Stimulated activated effector memory CD8-positive, alpha-beta T cell treated with anti-CD3 and anti-CD28 coated beads, Interleukin-12 subunit alpha, Interleukin-12 subunit beta, amount 100 ng/mL, for 72 hours (primary cell): ENCODE measurements around the gene ROCK2.
"Not testable (repeated sequence)": the region's sequence is repeated elsewhere in the genome, so short reads cannot be mapped to it uniquely, and the experiment has no call there.

ENCODE experiments used
- ATAC-seq: fragments of 150-1000 bp; cut with Tn5 transposase; 2 replicates; pipeline ENCODE4 v1.10.0; 2021
- DNase-seq, 2 donors: peaks; one replicate each; pipeline ENCODE4 v3.0.0; 2021 to 2022; ENCODE audit warnings: low spot score in 2 of 2
- H3K27ac Mint-ChIP-seq: one replicate; pipeline ENCODE4 v1.8.0; 2022; ENCODE audit warnings: mild to moderate bottlenecking, mixed read lengths
- H3K36me3 Mint-ChIP-seq: one replicate; pipeline ENCODE4 v1.8.0; 2022; ENCODE audit warnings: mild to moderate bottlenecking, mixed read lengths
- H3K4me1 Mint-ChIP-seq: one replicate; pipeline ENCODE4 v1.8.0; 2022; ENCODE audit warnings: mixed read lengths
- H3K4me3 Mint-ChIP-seq: one replicate; pipeline ENCODE4 v1.8.0; 2022; ENCODE audit warnings: mild to moderate bottlenecking, mixed read lengths
- H3K9me3 Mint-ChIP-seq: one replicate; pipeline ENCODE4 v1.8.0; 2022; ENCODE audit warnings: mixed read lengths

Gene ROCK2

DNA sequence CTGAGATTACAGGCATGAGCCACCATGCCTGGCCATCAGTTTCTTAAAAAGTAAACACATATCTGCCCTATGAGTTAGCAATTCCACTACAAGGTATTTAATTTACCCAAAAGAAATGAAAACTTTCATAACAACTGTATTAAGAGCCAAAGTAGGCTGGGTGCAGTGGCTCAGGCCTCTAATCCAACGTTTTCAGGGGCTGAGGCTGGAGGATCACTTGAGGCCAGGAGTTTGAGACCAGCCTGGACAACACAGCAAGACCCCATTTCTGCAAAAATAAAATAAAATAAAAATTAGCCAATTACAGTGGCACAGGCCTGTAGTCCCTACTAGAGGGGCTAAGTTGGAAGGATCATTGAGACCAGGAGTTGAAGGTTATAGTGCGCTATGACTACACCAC, 6.5 kb downstream of the ROCK2 start:
- Mint-ChIP-seq H3K9me3 (no peaks in the 10 kb centered on the region), H3K4me1 (peaks cover 6% of the 10 kb centered on the region), H3K36me3 (no peaks in the 10 kb centered on the region), H3K4me3 (no peak overlapping the region), H3K27ac (no peak overlapping the region)
- ATAC-seq (no peak), DNase-seq (no peak)

DNA sequence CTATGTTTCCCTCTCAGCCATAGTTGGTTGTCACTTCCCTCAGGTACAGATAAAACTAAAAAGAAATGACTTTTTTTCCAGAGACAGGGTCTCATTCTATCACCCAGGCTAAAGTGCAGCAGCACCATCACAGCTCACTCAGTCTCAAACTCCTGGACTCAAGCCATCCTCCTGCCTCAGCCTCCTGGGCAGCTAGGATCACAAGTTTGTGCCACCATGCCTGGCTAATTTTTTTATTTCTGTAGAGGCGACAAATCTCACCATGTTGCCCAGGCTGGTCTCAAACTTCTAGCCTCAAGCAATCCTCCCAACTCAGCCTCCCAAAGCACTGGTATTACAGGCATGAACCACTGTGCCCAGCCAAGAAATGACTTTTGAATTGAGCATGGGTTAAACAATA, 8.2 kb downstream of the ROCK2 start:
- H3K36me3 Mint-ChIP-seq = no peaks in the 10 kb centered on the region
- no peak overlapping the region for H3K27ac Mint-ChIP-seq
- DNase-seq = no peak
- no peaks in the 10 kb centered on the region for H3K9me3 Mint-ChIP-seq
- ATAC-seq = no peak
- no peak overlapping the region for H3K4me3 Mint-ChIP-seq
- H3K4me1 Mint-ChIP-seq = no peaks in the 10 kb centered on the region

- Mint-ChIP-seq H3K9me3 (no peaks in the 10 kb centered on the region), H3K36me3 (no peaks in the 10 kb centered on the region), H3K4me1 (peaks cover 1% of the 10 kb centered on the region), H3K4me3 (no peak overlapping the region), H3K27ac (no peak overlapping the region)
- ATAC-seq = no peak
- no peak for DNase-seq
Observed at GRCh38 chr2:11333427-11334183, 10.8 kb downstream of the ROCK2 start.

- H3K4me1 Mint-ChIP-seq = peaks cover 11% of the 10 kb centered on the region
- no peaks in the 10 kb centered on the region for H3K9me3 Mint-ChIP-seq
- H3K27ac Mint-ChIP-seq = no peak overlapping the region
- H3K36me3 Mint-ChIP-seq = no peaks in the 10 kb centered on the region
- no peak for DNase-seq
- no peak for ATAC-seq
- H3K4me3 Mint-ChIP-seq = no peak overlapping the region
Observed at GRCh38 chr2:11332596-11332995, 11.8 kb downstream of the ROCK2 start.

- no peak for DNase-seq
- H3K4me3 Mint-ChIP-seq = no peak overlapping the region
- H3K36me3 Mint-ChIP-seq = no peaks in the 10 kb centered on the region
- ATAC-seq = no peak
- H3K9me3 Mint-ChIP-seq = no peaks in the 10 kb centered on the region
- H3K4me1 Mint-ChIP-seq = peaks cover 11% of the 10 kb centered on the region
- H3K27ac Mint-ChIP-seq = no peak overlapping the region
Observed at GRCh38 chr2:11330457-11331142, 13.8 kb downstream of the ROCK2 start.

DNA sequence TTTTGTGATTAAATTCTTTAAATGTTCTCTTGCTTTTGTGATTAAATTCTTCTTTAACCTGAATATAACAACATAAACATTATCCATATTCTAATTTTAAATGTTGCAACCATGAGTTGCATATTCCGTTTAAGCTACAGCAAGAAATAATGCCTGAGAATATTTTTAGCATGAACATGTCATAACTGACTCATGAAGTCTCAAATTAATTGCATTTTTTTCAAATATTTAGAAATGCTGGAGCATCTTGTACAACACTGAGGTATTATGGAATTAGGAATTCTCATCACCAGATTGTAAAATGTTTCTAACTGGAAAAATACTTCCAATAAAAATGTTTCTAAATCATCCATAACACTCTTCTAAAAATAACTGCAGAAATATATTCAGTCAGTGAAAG, 14.7 kb downstream of the ROCK2 start:
- Mint-ChIP-seq H3K9me3 (no peaks in the 10 kb centered on the region), H3K27ac (no peak overlapping the region), H3K4me1 (peaks cover 11% of the 10 kb centered on the region), H3K4me3 (no peak overlapping the region), H3K36me3 (no peaks in the 10 kb centered on the region)
- no peak for DNase-seq
- ATAC-seq = no peak

DNA sequence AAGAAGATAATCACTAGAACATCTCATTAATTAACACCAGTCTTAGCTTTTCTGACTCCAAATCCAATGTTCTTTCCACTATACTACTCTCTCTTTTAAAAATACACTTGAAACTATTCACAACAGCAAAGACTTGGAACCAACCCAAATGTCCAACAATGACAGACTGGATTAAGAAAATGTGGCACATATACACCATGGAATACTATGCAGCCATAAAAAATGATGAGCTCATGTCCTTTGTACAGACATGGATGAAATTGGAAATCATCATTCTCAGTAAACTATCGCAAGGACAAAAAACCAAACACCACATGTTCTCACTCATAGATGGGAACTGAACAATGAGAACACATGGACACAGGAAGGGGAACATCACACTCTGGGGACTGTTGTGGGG, 15.9 kb downstream of the ROCK2 start:
- ATAC-seq, H3K36me3 Mint-ChIP-seq: not testable (repeated sequence)

GRCh38 chr2:11327871-11328270, 16.6 kb downstream of the ROCK2 start:
- Mint-ChIP-seq H3K9me3 (no peaks in the 10 kb centered on the region), H3K4me3 (no peak overlapping the region), H3K4me1 (peaks cover 19% of the 10 kb centered on the region), H3K27ac (no peak overlapping the region), H3K36me3 (no peaks in the 10 kb centered on the region)
- DNase-seq (no peak), ATAC-seq (no peak)

More for the DNA sequence above, 15.9 kb downstream of the ROCK2 start:
- H3K4me3 Mint-ChIP-seq, H3K9me3 Mint-ChIP-seq, DNase-seq, H3K27ac Mint-ChIP-seq: not testable (repeated sequence)
- peaks cover 18% of the 10 kb centered on the region for H3K4me1 Mint-ChIP-seq

DNA sequence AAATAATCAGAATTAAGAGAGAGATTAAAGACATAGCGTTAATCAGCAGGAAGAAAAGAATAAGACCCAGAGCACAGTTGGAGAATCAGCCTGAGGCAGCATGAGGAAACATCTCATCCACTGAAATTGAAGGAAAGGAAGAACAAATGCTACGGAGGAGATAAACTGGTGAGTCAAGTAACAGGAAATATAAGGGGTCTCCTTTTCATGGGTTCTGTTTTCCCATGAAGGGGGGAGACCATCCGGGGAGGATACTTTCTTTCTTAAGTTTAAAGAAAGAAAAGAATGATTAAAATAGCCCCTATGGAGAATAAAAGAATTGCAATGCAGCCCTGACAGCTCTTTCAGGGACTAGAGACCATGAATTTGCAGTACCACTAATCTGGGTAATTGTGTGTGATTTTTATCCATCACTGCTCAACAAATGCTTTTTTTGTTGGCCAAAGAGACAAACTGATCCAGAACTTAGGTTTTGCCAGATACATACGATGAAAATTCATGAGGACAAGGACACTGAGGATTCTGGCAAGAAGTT, 17.7 kb downstream of the ROCK2 start:
- H3K27ac Mint-ChIP-seq = no peak overlapping the region
- no peak overlapping the region for H3K4me3 Mint-ChIP-seq
- H3K9me3 Mint-ChIP-seq = no peaks in the 10 kb centered on the region
- peaks cover 19% of the 10 kb centered on the region for H3K4me1 Mint-ChIP-seq
- no peak for DNase-seq
- no peaks in the 10 kb centered on the region for H3K36me3 Mint-ChIP-seq
- ATAC-seq = no peak

DNA sequence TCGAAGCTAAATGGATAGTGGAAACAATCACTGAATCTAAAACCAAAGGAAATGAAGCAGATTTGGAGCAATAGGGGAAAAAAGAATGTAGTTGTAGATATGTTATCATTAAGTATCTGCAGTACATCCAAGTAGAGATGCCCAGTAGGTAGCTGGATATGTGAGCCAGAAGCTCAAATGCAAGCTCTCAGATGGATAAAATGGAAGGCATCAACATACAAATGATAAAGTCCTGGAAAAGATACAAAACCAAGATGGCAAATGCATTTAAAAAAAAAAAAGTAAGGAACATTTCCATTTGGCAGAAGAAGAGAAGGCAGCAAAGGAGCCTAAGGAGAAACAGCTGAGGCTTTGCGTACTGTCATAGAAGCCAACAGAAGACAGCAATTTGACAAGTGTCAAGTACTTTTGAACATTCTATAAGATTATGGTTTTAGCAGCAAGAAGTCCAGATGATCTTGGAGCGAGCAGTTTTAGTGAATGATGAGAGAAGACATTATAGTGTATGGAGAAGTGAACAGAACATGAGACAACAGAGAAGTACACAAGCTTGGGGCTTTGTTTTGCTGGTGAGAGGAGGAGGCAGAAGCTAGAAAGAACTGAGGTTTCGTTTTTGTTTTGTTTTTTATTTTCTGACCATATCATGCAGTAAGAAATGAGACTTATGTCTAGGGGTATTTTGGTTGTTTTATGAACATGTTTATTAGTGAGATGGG, 18.3 kb downstream of the ROCK2 start:
- H3K27ac Mint-ChIP-seq = no peak overlapping the region
- H3K9me3 Mint-ChIP-seq = no peaks in the 10 kb centered on the region
- peaks cover 19% of the 10 kb centered on the region for H3K4me1 Mint-ChIP-seq
- no peak for DNase-seq
- no peaks in the 10 kb centered on the region for H3K36me3 Mint-ChIP-seq
- H3K4me3 Mint-ChIP-seq = no peak overlapping the region
- no peak for ATAC-seq

GRCh38 chr2:11321847-11322246, 22.6 kb downstream of the ROCK2 start:
- peaks cover 17% of the 10 kb centered on the region for H3K4me1 Mint-ChIP-seq
- no peak for ATAC-seq
- no peak for DNase-seq
- no peak overlapping the region for H3K4me3 Mint-ChIP-seq
- no peaks in the 10 kb centered on the region for H3K9me3 Mint-ChIP-seq
- H3K27ac Mint-ChIP-seq = no peak overlapping the region
- no peaks in the 10 kb centered on the region for H3K36me3 Mint-ChIP-seq

DNA sequence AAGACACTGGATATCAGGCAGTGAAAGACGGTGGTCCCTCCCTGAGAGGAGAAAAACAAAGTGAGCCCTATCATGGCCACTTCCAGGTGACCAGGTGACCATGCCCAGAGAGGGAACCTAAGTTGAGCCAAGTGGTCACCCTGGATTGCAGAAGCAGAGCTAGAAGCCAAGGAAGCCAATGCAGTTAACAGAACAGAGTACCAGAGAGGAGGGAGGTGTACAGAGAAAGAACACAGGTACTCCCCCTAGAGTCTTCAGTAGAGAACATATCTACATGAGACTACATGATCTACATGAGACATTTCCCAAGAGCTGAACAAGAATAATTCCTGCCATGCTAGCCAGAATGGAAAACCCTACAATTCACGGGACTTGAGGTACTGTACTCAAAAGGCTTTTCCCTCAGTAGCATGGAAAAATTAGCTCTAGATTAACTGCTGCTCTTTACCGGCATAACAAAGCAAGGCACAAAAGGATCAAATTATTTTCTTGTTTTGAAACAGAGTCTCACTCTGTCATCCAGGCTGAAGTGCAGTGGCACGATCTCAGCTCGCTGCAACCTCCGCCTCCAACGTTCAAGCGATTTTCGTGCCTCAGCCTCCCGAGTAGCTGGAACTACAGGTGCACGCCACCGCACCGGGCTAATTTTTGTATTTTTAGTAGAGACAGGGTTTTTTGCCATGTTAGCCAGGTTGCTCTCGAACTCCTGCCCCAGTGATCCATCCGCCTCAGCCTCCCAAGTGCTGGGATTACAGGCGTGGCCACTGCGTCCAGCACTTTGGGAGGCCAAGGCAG, 23.5 kb downstream of the ROCK2 start:
- ATAC-seq = no peak
- DNase-seq = no peak
- no peaks in the 10 kb centered on the region for H3K36me3 Mint-ChIP-seq
- no peak overlapping the region for H3K4me3 Mint-ChIP-seq
- peaks cover 17% of the 10 kb centered on the region for H3K4me1 Mint-ChIP-seq
- no peak overlapping the region for H3K27ac Mint-ChIP-seq
- H3K9me3 Mint-ChIP-seq = no peaks in the 10 kb centered on the region

DNA sequence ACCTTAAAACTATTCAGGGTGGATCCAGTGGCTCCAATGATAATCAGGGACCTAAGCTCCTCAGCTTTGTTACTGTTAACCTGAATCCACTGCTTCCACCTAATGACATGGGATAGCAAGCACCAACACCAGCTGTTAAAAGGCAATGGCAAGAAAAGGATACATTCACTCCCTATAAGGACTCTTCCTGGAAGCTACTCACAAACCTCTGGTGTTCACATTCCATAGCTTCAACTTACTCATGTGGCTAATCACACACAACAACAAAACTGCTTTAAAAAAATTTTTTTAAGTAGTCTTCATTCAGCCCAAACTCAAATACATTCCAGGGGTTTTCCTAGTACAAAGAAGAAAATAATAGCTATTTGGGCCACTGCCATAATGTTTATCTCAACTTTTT, 24.5 kb downstream of the ROCK2 start:
- no peaks in the 10 kb centered on the region for H3K36me3 Mint-ChIP-seq
- H3K9me3 Mint-ChIP-seq = no peaks in the 10 kb centered on the region
- peaks cover 17% of the 10 kb centered on the region for H3K4me1 Mint-ChIP-seq
- DNase-seq (no peak), ATAC-seq (no peak)
- no peak overlapping the region for H3K27ac Mint-ChIP-seq
- H3K4me3 Mint-ChIP-seq = no peak overlapping the region

GRCh38 chr2:11315074-11315705, 29.2 kb downstream of the ROCK2 start:
- peaks cover 22% of the 10 kb centered on the region for H3K4me1 Mint-ChIP-seq
- no peaks in the 10 kb centered on the region for H3K36me3 Mint-ChIP-seq
- no peak overlapping the region for H3K4me3 Mint-ChIP-seq
- H3K27ac Mint-ChIP-seq = no peak overlapping the region
- no peaks in the 10 kb centered on the region for H3K9me3 Mint-ChIP-seq
- ATAC-seq = no peak
- DNase-seq = no peak

GRCh38 chr2:11314487-11314886, 29.9 kb downstream of the ROCK2 start:
- Mint-ChIP-seq H3K4me3 (no peak overlapping the region), H3K4me1 (peaks cover 22% of the 10 kb centered on the region), H3K36me3 (no peaks in the 10 kb centered on the region), H3K9me3 (no peaks in the 10 kb centered on the region), H3K27ac (no peak overlapping the region)
- no peak for ATAC-seq
- no peak for DNase-seq
